Uterus (tissue), 2 donors: ENCODE data around the gene PGBD5.

ENCODE experiments used
- CTCF ChIP-seq, 4 experiments: fragments of 200-600 bp in 2 of 4; fragments of 450-650 bp in 2 of 4; sonication (generic) in 2 of 4; IDR thresholded peaks; one replicate each; pipeline ENCODE4 v1.5.1; 2016 to 2019; ENCODE audit warnings: antibody characterized with exemption in 4 of 4, mild to moderate bottlenecking in 2 of 4, moderate library complexity in 1 of 4
- POLR2A ChIP-seq, 2 donors: fragments of 450-650 bp; IDR thresholded peaks; one replicate each; pipeline ENCODE4 v1.6.1; 2016; ENCODE audit warnings: antibody characterized with exemption in 2 of 2, mild to moderate bottlenecking in 1 of 2, moderate library complexity in 1 of 2

- TF ChIP-seq POLR2A (IDR thresholded peaks at IDR 0.05) (no peak), CTCF (IDR thresholded peaks at IDR 0.05) (no peak)
These were observed 145.9 kb downstream of the PGBD5 start for GRCh38 chr1:230280054-230280795.
